OCI-LY1 (cell line): Measurements from ENCODE around the gene RNF38.
A peak's percentile ranks its signal among the peaks of the same experiment; 100 is the strongest.
"Not testable (repeated sequence)": the region's sequence is repeated elsewhere in the genome, so short reads cannot be mapped to it uniquely, and the experiment has no call there.

Source experiments
- H2AFZ ChIP-seq: fragments of 200-600 bp; sonication (generic), shearing (Covaris generic); 2 replicates; pipeline ENCODE4 v1.6.0; 2014; ENCODE audit warnings: antibody characterized with exemption, mild to moderate bottlenecking, low read length
- H3F3A ChIP-seq: fragments of 200-600 bp; sonication (generic), shearing (Covaris generic); 2 replicates; pipeline ENCODE4 v1.6.0; 2014; ENCODE audit warnings: mild to moderate bottlenecking, antibody characterized with exemption, low read length, moderate library complexity; ENCODE audit not compliant: insufficient read depth
- H3K27ac ChIP-seq: fragments of 200-600 bp; sonication (generic); 2 replicates; pipeline ENCODE4 v1.5.1; 2014; ENCODE audit warnings: low read length, mixed run types, mild to moderate bottlenecking, low read depth; ENCODE audit not compliant: poor library complexity, severe bottlenecking
- H3K27me3 ChIP-seq: fragments of 200-600 bp; sonication (generic); 2 replicates; pipeline ENCODE4 v1.6.0; 2014; ENCODE audit warnings: antibody characterized with exemption, mild to moderate bottlenecking, low read length, moderate library complexity; ENCODE audit not compliant: insufficient read depth
- H3K36me3 ChIP-seq: fragments of 200-600 bp; sonication (generic); 2 replicates; pipeline ENCODE4 v1.6.1; 2014; ENCODE audit warnings: mild to moderate bottlenecking, antibody characterized with exemption, low read length, moderate library complexity, mixed read lengths; ENCODE audit not compliant: insufficient read depth
- H3K4me1 ChIP-seq: fragments of 200-600 bp; sonication (generic); 2 replicates; pipeline ENCODE4 v1.5.1; 2014; ENCODE audit warnings: mild to moderate bottlenecking, low read length, moderate library complexity; ENCODE audit not compliant: insufficient read depth, severe bottlenecking
- H3K4me2 ChIP-seq: fragments of 200-600 bp; sonication (generic), shearing (Covaris generic); 2 replicates; pipeline ENCODE4 v1.6.1; 2014; ENCODE audit warnings: low read length
- H3K4me3 ChIP-seq: fragments of 200-600 bp; sonication (generic); 2 replicates; pipeline ENCODE4 v1.5.1; 2014; ENCODE audit warnings: low read length, low read depth, mild to moderate bottlenecking, mixed read lengths; ENCODE audit not compliant: poor library complexity, severe bottlenecking
- H3K79me2 ChIP-seq: fragments of 200-600 bp; shearing (Covaris generic); 2 replicates; pipeline ENCODE4 v1.6.1; 2016; ENCODE audit warnings: mixed run types, low read length, mixed read lengths; ENCODE audit not compliant: insufficient read depth
- H3K9ac ChIP-seq: fragments of 200-600 bp; sonication (generic), shearing (Covaris generic); 2 replicates; pipeline ENCODE4 v1.6.1; 2014; ENCODE audit warnings: mild to moderate bottlenecking, low read length, mixed read lengths
- H3K9me2 ChIP-seq: fragments of 200-600 bp; sonication (generic), shearing (Covaris generic); 2 replicates; pipeline ENCODE4 v1.6.1; 2014; ENCODE audit warnings: low read depth, mild to moderate bottlenecking, low read length, mixed read lengths
- H3K9me3 ChIP-seq: fragments of 200-600 bp; shearing (Covaris generic); 2 replicates; pipeline ENCODE4 v1.6.1; 2014; ENCODE audit warnings: low read length, mixed read lengths
- H4K20me1 ChIP-seq: fragments of 200-600 bp; sonication (generic), shearing (Covaris generic); 2 replicates; pipeline ENCODE4 v1.6.0; 2016; ENCODE audit warnings: mild to moderate bottlenecking, low read length; ENCODE audit not compliant: insufficient read depth
- CTCF ChIP-seq: fragments of 200-600 bp; sonication (generic), shearing (Covaris generic); IDR thresholded peaks from 2 replicates; pipeline ENCODE4 v1.5.1; 2017; ENCODE audit warnings: mild to moderate bottlenecking, antibody characterized with exemption, low read length, moderate library complexity, mixed read lengths
- EZH2 ChIP-seq: fragments of 200-600 bp; sonication (generic), shearing (Covaris generic); IDR thresholded peaks from 2 replicates; pipeline ENCODE4 v1.8.0; 2017; ENCODE audit warnings: borderline replicate concordance, mixed run types, mild to moderate bottlenecking, antibody characterized with exemption, low read length, moderate library complexity, mixed read lengths

The RNF38 gene

GRCh38 chr9:36415822-36416525 lies 15.9 kb upstream of the RNF38 start:
- Histone ChIP-seq H3K4me1 (no peaks in the 10 kb centered on the region), H3K27ac (no peak overlapping the region), H2AFZ (no peak overlapping the region), H3K27me3 (no peaks in the 10 kb centered on the region), H3F3A (no peaks in the 10 kb centered on the region), H3K9me2 (no peaks in the 10 kb centered on the region), H3K79me2 (no peaks in the 10 kb centered on the region), H3K4me3 (no peak overlapping the region), H3K4me2 (no peak overlapping the region), H3K36me3 (peaks cover 10% of the 10 kb centered on the region; the same call in 1 of the 2 replicates), H3K9ac (no peak overlapping the region), H4K20me1 (no peaks in the 10 kb centered on the region), H3K9me3 (no peaks in the 10 kb centered on the region)
- TF ChIP-seq EZH2 (no peak), CTCF (peak; percentile 13; the same call in 1 of the 2 replicates)

GRCh38 chr9:36411410-36411809 lies 11.3 kb upstream of the RNF38 start:
- not testable (repeated sequence) for H3K27ac ChIP-seq, H3F3A ChIP-seq, H3K4me3 ChIP-seq, H3K79me2 ChIP-seq, H3K9ac ChIP-seq, H2AFZ ChIP-seq, H3K9me3 ChIP-seq, H4K20me1 ChIP-seq, H3K27me3 ChIP-seq, H3K9me2 ChIP-seq, H3K4me2 ChIP-seq, H3K36me3 ChIP-seq
- H3K4me1 ChIP-seq: peaks cover 11% of the 10 kb centered on the region

- H3K4me2 ChIP-seq, H3K27ac ChIP-seq, H3K9me2 ChIP-seq, H2AFZ ChIP-seq, H3K9me3 ChIP-seq, H4K20me1 ChIP-seq, H3K4me3 ChIP-seq, H3K79me2 ChIP-seq, H3F3A ChIP-seq, H3K9ac ChIP-seq, H3K36me3 ChIP-seq, H3K27me3 ChIP-seq: not testable (repeated sequence)
- peaks cover 11% of the 10 kb centered on the region for H3K4me1 ChIP-seq
These were observed 9.0 kb upstream of the RNF38 start for GRCh38 chr9:36409076-36409475.

- Histone ChIP-seq H3K27me3 (no peaks in the 10 kb centered on the region), H3K27ac (peak overlapping the region; percentile 32), H3K9me2 (no peaks in the 10 kb centered on the region), H3K36me3 (no peaks in the 10 kb centered on the region), H3K9me3 (no peaks in the 10 kb centered on the region), H2AFZ (no peak overlapping the region), H3K4me2 (peak overlapping the region; percentile 22; the same call in 1 of the 2 replicates), H3K4me1 (peaks cover 11% of the 10 kb centered on the region), H3K79me2 (no peaks in the 10 kb centered on the region; the same call in 1 of the 2 replicates), H3K9ac (no peak overlapping the region), H4K20me1 (no peaks in the 10 kb centered on the region), H3F3A (no peaks in the 10 kb centered on the region), H3K4me3 (no peak overlapping the region)
- no peak for TF ChIP-seq EZH2
- TF ChIP-seq CTCF: peak; percentile 85
These were observed 7.2 kb upstream of the RNF38 start for GRCh38 chr9:36407122-36407723.
